22Rv1 (cell line): Measurements from ENCODE around the gene ICAM1.

Source experiments
- H3K27ac ChIP-seq: fragments of 450-650 bp; 2 replicates; pipeline ENCODE4 v1.5.1; 2017
- CTCF ChIP-seq: fragments of 450-650 bp; IDR thresholded peaks from 2 replicates; pipeline ENCODE4 v1.5.1; 2017; ENCODE audit warnings: mild to moderate bottlenecking
- ZFX ChIP-seq: fragments of 450-650 bp; IDR thresholded peaks from 2 replicates; pipeline ENCODE4 v1.6.1; 2017; ENCODE audit warnings: antibody characterized with exemption, borderline replicate concordance

Gene ICAM1

GRCh38 chr19:10284065-10284959 is 13.4 kb downstream of the ICAM1 start:
- no peak overlapping the region for H3K27ac ChIP-seq
- TF ChIP-seq ZFX (no peak), CTCF (no peak)

GRCh38 chr19:10284960-10285278 is 14.0 kb downstream of the ICAM1 start:
- no peak overlapping the region for H3K27ac ChIP-seq
- TF ChIP-seq ZFX (no peak), CTCF (no peak)

- H3K27ac ChIP-seq, result no peak overlapping the region
- TF ChIP-seq CTCF, result no peak
- TF ChIP-seq ZFX, result no peak
Measured at GRCh38 chr19:10285393-10285792, 14.5 kb downstream of the ICAM1 start.

GRCh38 chr19:10286803-10287737 is 16.1 kb downstream of the ICAM1 start, which contains the start of gene ICAM4:
ICAM4 (plus strand) TSS chr19:10286955; CDS start chr19:10287013, 58 bp downstream.
- no peak for TF ChIP-seq CTCF
- no peak for TF ChIP-seq ZFX
- no peak within 1 kb of the TSS for H3K27ac ChIP-seq

GRCh38 chr19:10288662-10289166 is 17.8 kb downstream of the ICAM1 start:
- H3K27ac ChIP-seq, result peak overlapping the region; percentile 87
- TF ChIP-seq CTCF, result no peak
- no peak for TF ChIP-seq ZFX

- TF ChIP-seq CTCF, result no peak
- TF ChIP-seq ZFX, result no peak
- H3K27ac ChIP-seq, result peak overlapping the region; percentile 87
Measured at GRCh38 chr19:10289167-10289835, 18.4 kb downstream of the ICAM1 start.
